Large intestine (tissue), 3 donors: ENCODE measurements around the gene TIRAP. TPM values are rescaled to one million over a fixed set of nuclear protein-coding genes. Genes with fewer than 3 reads are reported as not detected.

Experiments used
- DNase-seq, 2 donors: peaks; one replicate each; pipeline versions ENCODE4 v3.0.0 to v3.0.0-alpha.2; 2013
- H3K27ac ChIP-seq: one replicate; pipeline ENCODE4 v1.5.1; 2013; ENCODE audit warnings: low read length
- H3K27me3 ChIP-seq: 2 replicates; pipeline ENCODE4 v1.6.1; 2013; ENCODE audit warnings: low read length; ENCODE audit not compliant: control insufficient read depth, insufficient read depth
- H3K36me3 ChIP-seq: 2 replicates; pipeline ENCODE4 v1.6.1; 2013; ENCODE audit warnings: low read length; ENCODE audit not compliant: control insufficient read depth, insufficient read depth
- H3K4me1 ChIP-seq: one replicate; pipeline ENCODE4 v1.6.1; 2013; ENCODE audit warnings: low read length; ENCODE audit not compliant: control insufficient read depth, insufficient read depth
- H3K4me3 ChIP-seq: one replicate; pipeline ENCODE4 v1.5.1; 2013; ENCODE audit warnings: low read length
- H3K9me3 ChIP-seq: one replicate; pipeline ENCODE4 v1.6.1; 2013; ENCODE audit warnings: mild to moderate bottlenecking, low read depth, low read length, moderate library complexity; ENCODE audit not compliant: control insufficient read depth
- WGBS: methylation state at CpG from one replicate; pipeline ENCODE4 v1.1.5; 2013; ENCODE audit warnings: low lambda C conversion rate; ENCODE audit not compliant: insufficient coverage; 5-methylcytosine and 5-hydroxymethylcytosine counted together
- polyA plus RNA-seq: library from polyadenylated mRNA; unstranded; fragments of 120-200 nt; gene quantifications from one replicate; pipeline ENCODE4 v1.2.1, GENCODE V29; 2013

The TIRAP gene
- polyA plus RNA-seq, 1 donor, result 13.2 TPM

DNA sequence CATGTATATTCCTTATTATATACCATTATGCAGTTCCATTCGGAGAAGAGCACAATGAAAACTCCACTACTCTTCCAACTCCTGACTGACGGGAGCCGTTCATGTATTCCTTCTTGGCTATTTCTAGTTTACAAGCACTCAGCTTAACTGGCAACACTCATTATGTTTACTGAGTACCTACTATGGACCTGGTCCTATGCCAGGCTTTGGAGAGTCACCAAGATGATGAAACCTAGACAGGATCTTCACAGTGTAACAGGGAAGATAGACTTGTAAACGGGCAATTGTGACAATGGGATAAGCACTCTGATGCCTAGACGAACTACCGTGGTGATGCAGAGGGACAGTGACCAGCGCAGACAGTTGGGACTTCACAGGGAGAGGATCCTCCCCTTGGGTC, 50.2 kb downstream of the TIRAP start:
- Histone ChIP-seq H3K4me3 (no peak overlapping the region), H3K27ac (no peak overlapping the region), H3K4me1 (no peaks in the 10 kb centered on the region), H3K27me3 (no peaks in the 10 kb centered on the region), H3K9me3 (no peaks in the 10 kb centered on the region), H3K36me3 (peaks cover 33% of the 10 kb centered on the region)
- no CpG with 5 or more reads among the region's 7 CpGs for WGBS
- DNase-seq, result no peak

DNA sequence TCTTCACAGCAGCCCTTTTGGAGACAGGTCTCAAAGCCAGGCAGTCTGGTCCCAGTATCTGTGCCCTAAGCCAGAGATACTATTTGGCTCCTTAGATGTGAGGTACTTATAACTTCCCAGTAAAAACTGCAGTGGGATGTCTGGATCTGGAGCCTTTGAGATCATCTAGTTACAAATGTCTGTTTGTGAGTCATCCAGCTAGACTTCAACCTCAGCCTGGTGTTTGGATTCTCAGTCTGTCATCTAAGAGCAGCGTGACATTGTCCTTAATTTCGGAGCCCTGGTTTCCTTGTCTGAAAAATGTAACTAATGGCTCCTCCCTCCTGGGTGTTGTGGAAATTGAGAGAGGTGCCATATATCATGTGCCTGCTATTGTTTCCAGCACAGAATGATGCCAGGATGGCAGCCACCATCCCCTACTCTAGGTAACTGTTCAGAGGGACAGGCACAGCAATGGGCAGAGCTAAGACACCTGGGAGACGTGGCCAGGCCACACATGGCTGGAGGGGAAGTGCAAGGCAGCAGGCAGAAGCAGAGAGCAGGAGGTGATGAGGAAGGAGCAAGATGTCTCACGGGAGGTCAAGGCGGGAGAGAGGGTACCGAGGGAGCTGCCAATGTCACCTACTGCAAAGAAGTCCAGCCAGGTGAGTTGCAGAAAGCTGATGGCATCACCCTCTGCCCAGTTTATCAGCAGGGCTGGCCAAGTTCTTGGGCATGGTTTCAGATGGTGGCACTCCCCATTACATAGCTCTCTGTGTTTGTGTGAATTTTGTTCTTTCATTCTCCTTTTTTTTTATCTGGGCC, 52.0 kb downstream of the TIRAP start:
- Histone ChIP-seq H3K4me3 (no peak overlapping the region), H3K27me3 (no peaks in the 10 kb centered on the region), H3K27ac (no peak overlapping the region), H3K4me1 (no peaks in the 10 kb centered on the region), H3K36me3 (peaks cover 38% of the 10 kb centered on the region), H3K9me3 (no peaks in the 10 kb centered on the region)
- WGBS, result no CpG with 5 or more reads among the region's 6 CpGs
- DNase-seq, result no peak

DNA sequence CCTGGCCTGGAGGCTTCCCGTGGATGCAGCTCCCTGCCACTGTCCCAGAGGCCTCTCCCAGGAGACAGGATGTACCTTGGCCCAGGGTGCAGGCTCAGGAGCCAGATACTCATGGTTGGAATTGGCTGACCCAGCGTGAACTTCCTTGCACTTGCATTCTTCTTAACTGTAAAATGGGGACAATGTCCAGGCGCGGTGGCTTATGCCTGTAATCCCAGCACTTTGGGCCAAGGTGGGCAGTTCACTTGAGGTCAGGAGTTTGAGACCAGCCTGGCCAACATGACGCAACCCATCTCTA, 52.5 kb downstream of the TIRAP start:
- no peaks in the 10 kb centered on the region for H3K9me3 ChIP-seq
- no CpG with 5 or more reads among the region's 5 CpGs for WGBS
- peak in 1 of 2 donors; percentile 42 for DNase-seq
- peaks cover 38% of the 10 kb centered on the region for H3K36me3 ChIP-seq
- no peak overlapping the region for H3K27ac ChIP-seq
- H3K4me3 ChIP-seq, result no peak overlapping the region
- H3K27me3 ChIP-seq, result no peaks in the 10 kb centered on the region
- H3K4me1 ChIP-seq, result no peaks in the 10 kb centered on the region

DNA sequence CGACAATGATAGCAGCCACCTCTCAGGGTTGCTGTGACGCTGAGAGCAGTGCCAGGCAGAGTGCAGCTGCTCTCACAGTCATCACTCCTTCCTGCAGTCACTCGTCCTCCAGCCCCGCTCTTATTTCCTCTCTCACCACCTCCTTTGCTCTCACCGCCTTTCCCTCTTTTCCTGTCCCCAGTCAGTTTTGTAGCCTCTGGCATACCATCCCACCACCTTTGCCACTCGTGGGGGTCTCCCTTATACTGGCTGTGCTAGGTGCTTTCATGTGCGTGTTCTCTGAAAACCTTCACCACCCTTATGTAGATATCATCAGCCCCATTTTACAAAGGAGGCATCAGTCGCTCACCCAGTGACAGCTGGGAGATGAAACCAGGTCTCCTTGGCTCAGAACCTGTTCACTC, 53.2 kb downstream of the TIRAP start:
- H3K4me1 ChIP-seq, result no peaks in the 10 kb centered on the region
- peaks cover 41% of the 10 kb centered on the region for H3K36me3 ChIP-seq
- WGBS, result 100% methylated on average over 1 of the region's 8 CpGs
- H3K27ac ChIP-seq, result no peak overlapping the region
- H3K4me3 ChIP-seq, result no peak overlapping the region
- no peaks in the 10 kb centered on the region for H3K9me3 ChIP-seq
- no peak for DNase-seq
- no peaks in the 10 kb centered on the region for H3K27me3 ChIP-seq

DNA sequence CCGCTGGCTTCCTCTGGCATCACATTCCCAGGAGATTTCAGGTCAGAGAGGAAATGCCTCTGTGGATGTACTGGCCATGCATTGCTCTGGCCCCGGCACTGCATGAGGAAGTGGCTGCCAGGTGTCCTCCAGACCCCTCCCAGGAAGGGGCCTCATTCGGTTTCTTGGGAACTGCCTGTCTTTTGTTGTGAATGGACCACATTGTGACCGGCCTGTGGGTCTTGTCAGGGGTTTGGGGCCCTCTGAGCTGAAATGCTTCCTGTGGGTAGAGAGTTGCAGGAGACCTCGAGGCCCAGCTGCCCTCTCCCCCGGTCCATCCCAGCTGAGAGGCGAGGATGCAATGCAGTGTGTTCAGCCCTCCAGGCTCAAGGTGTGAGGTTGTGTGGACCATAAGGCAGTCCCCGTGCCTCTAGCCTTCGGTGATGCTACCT, 53.8 kb downstream of the TIRAP start:
- WGBS, result no CpG with 5 or more reads among the region's 9 CpGs
- peaks cover 40% of the 10 kb centered on the region for H3K36me3 ChIP-seq

DNA sequence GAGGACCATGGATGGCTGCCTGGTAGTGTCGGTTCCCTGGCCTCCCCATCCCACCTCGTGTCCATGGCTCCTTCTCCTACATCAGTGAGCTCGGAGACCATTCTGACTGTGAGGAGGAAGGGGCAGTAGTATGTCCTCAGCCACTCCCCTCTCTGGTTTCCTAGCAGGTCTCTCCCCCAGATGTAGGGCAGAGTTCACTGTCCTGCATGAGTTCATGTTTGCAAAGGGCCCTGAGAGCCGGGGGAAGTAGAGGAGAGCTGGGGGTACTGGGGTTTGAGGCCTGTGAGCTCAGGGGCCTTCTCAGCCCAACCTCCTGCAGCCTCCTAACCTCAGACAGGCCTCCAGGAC, 54.2 kb downstream of the TIRAP start:
- no peak overlapping the region for H3K27ac ChIP-seq
- peaks cover 40% of the 10 kb centered on the region for H3K36me3 ChIP-seq
- no peaks in the 10 kb centered on the region for H3K27me3 ChIP-seq
- no peak overlapping the region for H3K4me3 ChIP-seq
- H3K9me3 ChIP-seq, result no peaks in the 10 kb centered on the region
- no peak for DNase-seq
- WGBS, result no CpG with 5 or more reads among the region's 4 CpGs
- H3K4me1 ChIP-seq, result no peaks in the 10 kb centered on the region

More for the DNA sequence above, 53.8 kb downstream of the TIRAP start:
- no peak for DNase-seq
- Histone ChIP-seq H3K27me3 (no peaks in the 10 kb centered on the region), H3K4me3 (no peak overlapping the region), H3K4me1 (no peaks in the 10 kb centered on the region), H3K9me3 (no peaks in the 10 kb centered on the region), H3K27ac (no peak overlapping the region)

DNA sequence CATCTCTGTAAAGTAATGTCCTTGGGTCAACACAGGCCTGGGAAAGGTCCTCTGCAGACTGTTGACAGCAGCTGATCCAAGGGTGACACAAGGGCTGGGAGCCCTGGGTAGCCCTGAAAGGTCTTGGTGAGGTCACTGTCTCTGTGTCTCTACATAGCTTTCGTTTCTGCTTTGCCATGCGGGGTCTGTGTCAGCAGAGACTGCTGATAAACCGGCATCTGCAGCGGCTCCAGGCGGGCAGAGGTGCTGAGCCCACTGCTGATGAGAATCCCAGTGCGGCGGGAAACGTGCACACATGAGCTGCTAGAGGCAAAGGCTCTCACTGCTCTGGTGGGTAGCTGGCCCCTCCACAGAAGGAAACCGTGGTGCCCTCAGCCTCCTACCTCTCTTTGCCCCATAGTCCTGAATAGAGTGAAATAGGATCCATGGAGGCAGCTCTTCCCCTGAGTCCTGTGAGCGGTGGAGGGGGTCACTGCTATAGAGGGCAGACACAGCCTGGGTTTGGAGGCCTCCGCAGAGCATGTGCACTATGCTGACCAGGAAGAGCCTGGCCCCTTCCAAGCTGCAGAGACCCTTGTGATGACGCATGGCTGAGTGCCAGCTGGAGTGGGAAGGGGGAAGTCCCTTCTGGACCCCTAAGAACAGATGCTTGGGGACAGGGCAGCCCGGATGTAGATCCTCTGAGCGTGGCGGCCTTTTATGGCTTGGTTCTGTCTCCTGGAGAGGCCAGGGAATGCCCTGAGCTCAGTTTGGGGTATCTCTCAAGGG, 54.8 kb downstream of the TIRAP start:
- Histone ChIP-seq H3K4me1 (no peaks in the 10 kb centered on the region), H3K27me3 (no peaks in the 10 kb centered on the region), H3K9me3 (no peaks in the 10 kb centered on the region), H3K36me3 (peaks cover 40% of the 10 kb centered on the region), H3K4me3 (no peak overlapping the region), H3K27ac (no peak overlapping the region)
- no CpG with 5 or more reads among the region's 15 CpGs for WGBS
- DNase-seq, result no peak

DNA sequence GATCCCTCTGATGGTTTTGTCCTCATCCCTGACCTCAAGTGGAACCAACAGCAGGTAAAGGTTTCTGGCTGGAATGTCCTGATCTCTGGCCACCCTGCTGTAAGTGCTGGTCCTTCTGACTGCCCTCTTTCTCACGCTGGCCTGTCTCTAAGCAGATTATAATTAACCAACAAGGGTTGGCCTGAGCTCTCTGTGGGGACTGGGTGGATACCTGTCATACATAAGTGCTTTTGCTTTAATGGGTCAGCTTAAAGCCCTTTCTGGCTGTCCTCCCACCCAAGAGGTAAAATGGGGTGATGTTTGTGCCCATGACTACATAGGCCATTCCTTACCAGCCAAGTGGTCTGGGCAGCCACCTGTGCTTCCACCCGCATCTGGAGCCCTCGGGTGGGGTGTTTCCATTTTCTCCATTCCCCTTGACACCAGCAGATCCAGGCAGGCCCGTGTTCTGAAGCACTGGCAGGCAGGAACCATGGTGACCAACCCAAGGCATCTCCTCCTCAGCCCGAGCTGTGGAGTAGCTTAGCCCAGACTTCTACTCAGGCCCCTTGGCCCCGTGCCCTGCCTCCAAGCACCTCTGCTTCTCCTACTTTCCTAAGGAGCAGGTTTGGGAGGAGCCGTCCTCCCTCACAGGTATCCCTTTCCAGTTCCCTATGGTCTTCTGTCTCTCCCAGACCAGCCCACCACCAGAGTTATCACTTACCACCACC, 55.6 kb downstream of the TIRAP start:
- no CpG with 5 or more reads among the region's 7 CpGs for WGBS
- no peak overlapping the region for H3K27ac ChIP-seq
- no peak overlapping the region for H3K4me3 ChIP-seq
- DNase-seq, result no peak
- H3K36me3 ChIP-seq, result peaks cover 43% of the 10 kb centered on the region
- H3K9me3 ChIP-seq, result no peaks in the 10 kb centered on the region
- H3K4me1 ChIP-seq, result no peaks in the 10 kb centered on the region
- no peaks in the 10 kb centered on the region for H3K27me3 ChIP-seq

DNA sequence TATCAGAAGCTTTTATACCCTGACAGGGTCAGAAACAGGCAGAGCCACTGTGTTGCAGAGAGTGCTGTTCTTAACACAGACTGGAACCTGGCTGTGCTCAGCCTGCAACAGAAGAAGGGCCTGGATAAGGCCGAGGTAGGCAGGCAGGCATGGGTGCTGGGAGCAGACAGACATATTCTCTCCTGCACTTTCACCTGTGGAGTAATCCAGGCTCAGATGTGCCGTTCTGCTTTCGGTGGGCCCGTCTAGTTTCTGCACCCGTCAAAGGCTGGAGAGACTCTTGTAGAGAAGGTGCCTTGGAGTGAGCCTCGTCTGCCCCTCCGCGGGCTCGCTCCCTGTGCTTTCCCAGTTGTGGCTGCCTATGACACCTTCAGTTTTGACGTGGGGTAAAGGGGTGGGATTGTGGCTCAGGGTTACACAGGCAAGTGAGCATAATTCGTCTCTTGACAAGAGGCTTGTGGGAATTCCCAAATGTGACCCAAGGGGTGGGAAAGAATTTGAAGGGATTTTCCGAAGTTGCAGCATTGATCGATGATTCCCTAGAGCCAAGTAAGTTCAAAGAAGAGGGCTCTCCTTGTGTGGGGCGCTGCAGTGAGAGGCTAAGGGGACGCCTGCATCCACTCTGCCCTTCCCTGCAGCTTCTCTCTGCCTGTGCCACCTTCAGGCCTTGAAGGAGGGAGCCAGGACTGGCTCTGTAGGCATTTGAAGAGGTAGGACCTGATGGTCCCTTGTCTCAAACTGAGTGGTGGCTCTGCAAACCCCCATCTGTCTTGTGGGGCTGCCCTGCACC, 56.4 kb downstream of the TIRAP start:
- no peaks in the 10 kb centered on the region for H3K9me3 ChIP-seq
- H3K4me1 ChIP-seq, result no peaks in the 10 kb centered on the region
- H3K27me3 ChIP-seq, result no peaks in the 10 kb centered on the region
- H3K27ac ChIP-seq, result no peak overlapping the region
- H3K36me3 ChIP-seq, result peaks cover 51% of the 10 kb centered on the region
- H3K4me3 ChIP-seq, result no peak overlapping the region
- no peak for DNase-seq
- 100% methylated on average over 2 of the region's 15 CpGs for WGBS

DNA sequence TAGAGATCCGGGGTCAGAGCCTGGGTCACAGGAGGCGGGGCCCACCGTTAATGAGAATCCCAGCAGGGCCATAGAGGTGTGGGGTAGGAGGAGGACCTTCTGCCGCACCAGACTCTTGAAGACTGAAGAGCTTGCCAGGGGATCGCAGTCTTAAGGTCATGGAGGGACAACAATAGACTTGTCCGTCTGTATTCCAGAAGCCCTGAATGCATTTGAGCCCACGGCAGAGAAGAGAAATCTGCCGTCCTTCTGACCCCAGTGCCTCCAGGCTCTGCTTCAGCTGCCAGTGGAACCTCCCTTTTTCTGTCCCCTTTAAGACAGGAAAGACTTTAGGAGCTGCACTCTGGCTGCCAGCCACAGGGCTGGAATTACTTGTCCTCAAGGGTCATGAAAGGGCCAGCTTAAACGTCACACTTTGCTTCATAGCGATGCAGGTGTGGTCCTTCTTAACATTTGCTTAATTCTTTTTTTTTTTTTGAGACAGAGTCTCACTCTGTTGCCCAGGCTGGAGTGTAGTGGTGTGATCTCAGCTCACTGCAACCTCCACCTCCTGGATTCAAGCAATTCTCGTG, 57.1 kb downstream of the TIRAP start:
- H3K4me1 ChIP-seq, result no peaks in the 10 kb centered on the region
- H3K27ac ChIP-seq, result no peak overlapping the region
- WGBS, result no CpG with 5 or more reads among the region's 11 CpGs
- no peak overlapping the region for H3K4me3 ChIP-seq
- H3K27me3 ChIP-seq, result no peaks in the 10 kb centered on the region
- DNase-seq, result no peak
- H3K9me3 ChIP-seq, result no peaks in the 10 kb centered on the region
- H3K36me3 ChIP-seq, result peaks cover 56% of the 10 kb centered on the region
